Omental fat pad (tissue), 4 donors: ENCODE measurements around the gene LTB4R2. TPM values are rescaled to one million over a fixed set of nuclear protein-coding genes. Genes with fewer than 3 reads are reported as not detected.

Experiments
- ATAC-seq: fragments of 150-250 bp; one replicate; pipeline ENCODE4 v1.9.1; 2016; ENCODE audit warnings: mild to moderate bottlenecking, moderate library complexity; ENCODE audit not compliant: low FRiP score
- DNase-seq: peaks from one replicate; pipeline ENCODE4 v3.0.0-alpha.2; 2019; ENCODE audit warnings: low spot score
- CTCF ChIP-seq, 3 donors: fragments of 450-650 bp; IDR thresholded peaks; one replicate each; pipeline ENCODE4 v1.5.1; 2016 to 2017; ENCODE audit warnings: antibody characterized with exemption in 3 of 3, mild to moderate bottlenecking in 3 of 3, moderate library complexity in 2 of 3
- total RNA-seq, 4 donors: library from RNA; depleted of rRNA; stranded (reverse); fragments of >200 nt; gene quantifications; one replicate each; pipeline ENCODE4 v1.1.0, GENCODE V29; 2016

The LTB4R2 gene
- total RNA-seq, 4 donors from 2014 or later, result 4.7 to 9.0 (median 7.9) TPM

- TF ChIP-seq CTCF (IDR thresholded peaks at IDR 0.05), result no peak
- ATAC-seq (no peak), DNase-seq (no peak)
Measured at GRCh38 chr14:24337144-24337823, 27.3 kb downstream of the LTB4R2 start.

GRCh38 chr14:24337824-24338175 lies 27.9 kb downstream of the LTB4R2 start:
- DNase-seq (no peak), ATAC-seq (no peak)
- TF ChIP-seq CTCF (IDR thresholded peaks at IDR 0.05), result no peak

GRCh38 chr14:24338843-24339242 lies 28.9 kb downstream of the LTB4R2 start:
- no peak for DNase-seq
- ATAC-seq, result no peak
- no peak for TF ChIP-seq CTCF (IDR thresholded peaks at IDR 0.05)

- DNase-seq, result no peak
Measured at GRCh38 chr14:24339284-24340151, 29.6 kb downstream of the LTB4R2 start, which contains the start of gene RIPK3. RIPK3 (minus strand) TSS chr14:24339991; CDS start chr14:24339826, 165 bp downstream.

GRCh38 chr14:24340606-24341005 lies 30.7 kb downstream of the LTB4R2 start:
- DNase-seq (no peak), ATAC-seq (no peak)
- no peak for TF ChIP-seq CTCF (IDR thresholded peaks at IDR 0.05)

More at GRCh38 chr14:24339284-24340151, 29.6 kb downstream of the LTB4R2 start, which contains the start of gene RIPK3:
- TF ChIP-seq CTCF (IDR thresholded peaks at IDR 0.05), result no peak
- ATAC-seq, result peak; percentile 57

GRCh38 chr14:24342889-24343288 lies 32.9 kb downstream of the LTB4R2 start:
- TF ChIP-seq CTCF (IDR thresholded peaks at IDR 0.05), result no peak
- no peak for DNase-seq
- ATAC-seq, result no peak
